GM20431 (cell line): ENCODE data around the gene METTL1.

Source experiments
- in situ Hi-C: fragments of 300-500 bp; cut with MseI, MboI; formaldehyde crosslinking; loops from one replicate; pipeline ENCODE4 v1.15.0; 2020; ENCODE audit warnings: low sequenced_read_pairs; ENCODE audit not compliant: unreplicated experiment

Gene METTL1

GRCh38 chr12:57740656-57741412 lies 31.1 kb downstream of the METTL1 start:
- in situ Hi-C loops, result no loop called here

GRCh38 chr12:57739914-57740538 lies 31.9 kb downstream of the METTL1 start:
- in situ Hi-C loops, result no loop called here

GRCh38 chr12:57739387-57739786 lies 32.5 kb downstream of the METTL1 start:
- in situ Hi-C loops, result no loop called here

- in situ Hi-C loops, result no loop called here
These were observed 33.2 kb downstream of the METTL1 start, which contains the start of gene AGAP2 for GRCh38 chr12:57738661-57739237. AGAP2 (minus strand) TSS chr12:57738742; CDS start chr12:57738246, 496 bp downstream.

- in situ Hi-C loops, result no loop called here
These were observed 34.1 kb downstream of the METTL1 start for GRCh38 chr12:57737467-57738460.

- in situ Hi-C loops, result no loop called here
These were observed 35.0 kb downstream of the METTL1 start for GRCh38 chr12:57736741-57737466.

GRCh38 chr12:57735952-57736740 lies 35.8 kb downstream of the METTL1 start:
- in situ Hi-C loops, result no loop called here

DNA sequence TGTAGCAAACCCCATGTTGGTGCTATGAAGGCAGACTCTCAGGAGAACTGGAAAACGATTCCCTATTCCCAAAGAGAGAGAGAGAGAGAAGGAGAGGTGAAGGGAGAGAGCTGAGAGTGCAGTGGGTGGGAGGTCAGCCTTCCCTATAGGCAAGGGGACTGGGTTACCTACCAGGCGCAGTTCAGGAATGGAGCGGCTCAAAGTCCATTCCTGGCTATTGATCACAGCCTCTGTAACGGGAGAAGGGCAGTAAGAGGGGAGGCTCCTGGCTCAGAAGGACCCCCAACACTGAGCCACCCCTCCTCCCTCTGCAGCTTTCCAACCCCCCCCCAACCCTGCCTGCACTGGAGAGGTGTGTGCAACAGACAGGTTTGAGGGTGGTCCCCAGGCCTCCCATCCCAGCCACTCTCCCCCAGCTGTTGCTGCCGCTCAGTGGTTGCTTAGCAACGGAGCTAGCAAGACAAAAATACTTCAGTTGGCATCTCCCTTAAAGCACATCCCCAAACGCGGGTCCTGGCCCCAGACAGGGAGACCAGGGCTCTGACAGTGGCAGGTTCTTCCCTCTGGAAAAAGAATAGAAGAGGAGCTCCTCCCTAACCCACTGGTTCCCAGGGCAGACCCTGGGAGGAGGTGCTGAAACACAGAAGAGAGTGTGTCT lies 36.6 kb downstream of the METTL1 start:
- in situ Hi-C loops, result no loop called here

GRCh38 chr12:57734591-57734990 lies 37.3 kb downstream of the METTL1 start:
- in situ Hi-C loops, result no loop called here

DNA sequence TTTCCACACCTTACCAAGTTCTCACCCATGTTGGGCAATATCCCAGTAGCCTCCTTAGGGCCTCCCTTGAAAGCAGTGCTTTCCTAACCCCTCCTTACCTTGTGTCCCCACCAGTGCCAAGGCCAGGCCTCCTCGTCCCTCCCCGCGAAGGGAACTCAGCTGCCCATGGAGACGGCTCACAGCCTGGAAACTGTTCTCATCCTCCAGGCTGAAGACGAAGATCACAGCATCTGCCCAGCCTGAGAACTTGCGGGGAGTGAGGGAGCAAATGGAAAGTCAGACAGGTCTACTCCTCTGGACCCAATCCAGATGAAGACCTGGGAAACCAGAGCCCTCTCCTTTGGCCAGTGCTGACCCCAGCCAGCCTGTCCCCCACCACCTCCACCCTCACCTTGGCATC lies 38.0 kb downstream of the METTL1 start:
- in situ Hi-C loops, result no loop called here

DNA sequence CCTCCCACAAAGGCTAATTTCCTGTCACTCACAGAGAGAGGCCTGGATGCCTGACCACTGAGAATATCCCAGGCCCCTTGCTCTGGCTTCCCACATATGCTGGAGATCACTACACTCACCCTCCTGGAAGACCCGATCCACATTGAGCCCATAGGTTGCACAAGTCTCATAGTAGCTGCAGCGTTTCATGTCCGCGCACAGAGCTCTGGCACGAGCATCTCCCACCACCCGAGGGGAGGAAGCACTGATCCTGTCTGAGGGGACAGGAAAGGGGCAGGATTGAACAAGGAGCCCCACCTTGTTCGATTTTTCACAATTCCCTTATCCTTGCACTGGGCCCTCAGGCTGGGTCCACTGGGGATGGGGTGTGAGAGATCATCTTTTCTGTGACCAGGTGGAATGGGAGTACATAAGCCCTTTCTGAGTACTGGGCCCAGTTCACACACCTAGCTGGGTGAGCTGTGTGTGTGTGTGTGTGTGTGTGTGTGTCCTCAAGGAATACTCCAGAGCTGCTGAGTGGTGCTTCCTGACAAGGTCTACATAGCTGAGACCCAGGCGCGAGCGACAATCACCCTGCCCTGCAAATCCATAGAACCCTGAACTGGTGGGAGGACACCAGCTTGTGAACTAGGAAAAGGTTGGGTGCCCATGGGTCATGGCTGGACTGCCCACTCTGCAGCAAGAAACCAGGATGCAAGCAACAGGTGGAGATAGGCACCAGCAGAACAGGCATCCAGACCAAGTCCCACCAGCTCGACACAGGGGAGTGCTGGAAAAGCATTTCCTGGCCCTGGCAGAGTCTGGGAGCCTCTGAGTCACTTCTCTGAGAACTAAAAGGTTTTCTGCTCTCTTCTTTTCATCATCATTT lies 38.9 kb downstream of the METTL1 start:
- in situ Hi-C loops, result no loop called here

GRCh38 chr12:57732270-57732669 lies 39.6 kb downstream of the METTL1 start:
- in situ Hi-C loops, result no loop called here

- in situ Hi-C loops, result no loop called here
These were observed 40.4 kb downstream of the METTL1 start for GRCh38 chr12:57731411-57732080.

GRCh38 chr12:57730336-57731067 lies 41.4 kb downstream of the METTL1 start:
- in situ Hi-C loops, result no loop called here

DNA sequence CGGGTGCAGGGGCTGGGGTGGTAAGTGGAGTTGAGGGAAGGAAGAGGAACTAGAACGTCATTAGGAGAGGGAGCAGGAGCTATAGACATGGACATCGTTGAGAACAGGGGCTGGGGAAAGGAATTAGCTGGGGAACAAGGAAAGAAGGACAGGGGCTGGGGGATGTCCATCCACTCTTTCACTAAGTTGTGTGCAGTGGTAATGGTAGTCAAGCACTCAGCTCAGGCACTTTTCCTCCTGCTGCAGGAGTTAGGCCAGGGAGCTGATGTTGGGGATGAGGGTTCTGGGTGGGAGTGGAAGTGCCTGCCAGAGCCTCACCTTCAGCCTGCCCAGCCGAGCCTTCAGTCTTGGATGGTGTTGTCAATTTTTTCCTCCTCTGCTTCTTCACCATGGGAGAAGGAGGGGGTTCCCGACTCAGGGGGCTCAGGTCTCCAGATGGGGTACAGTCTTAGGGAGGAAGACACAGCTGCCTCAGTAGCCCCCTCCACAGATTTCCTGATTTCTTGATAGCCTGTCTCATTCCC lies 42.5 kb downstream of the METTL1 start:
- in situ Hi-C loops, result no loop called here
